ENCODE data around the gene GPR55.

The GPR55 gene

GRCh38 chr2:230861552-230862255 is 63.3 kb downstream of the GPR55 start:
- in situ Hi-C loops (cut with HindIII; ENCODE audit: low sequenced_read_pairs): no loop called here
